Umbilical cord (tissue), 2 donors: ENCODE measurements around the gene BOD1L1. TPM values are rescaled to one million over a fixed set of nuclear protein-coding genes. Genes with fewer than 3 reads are reported as not detected.

ENCODE experiments used
- DNase-seq: peaks from one replicate; pipeline ENCODE4 v3.0.0-alpha.2; 2015; ENCODE audit warnings: low spot score
- total RNA-seq: library from RNA; depleted of rRNA; stranded (reverse); fragments of >200 nt; gene quantifications from one replicate; pipeline ENCODE4 v1.2.3, GENCODE V29; 2014; ENCODE audit warnings: low replicate concordance; ENCODE audit not compliant: insufficient read depth

The BOD1L1 gene
- total RNA-seq, 1 donor from 2014 or later: 43.1 TPM

GRCh38 chr4:13626492-13627177 lies 890 bp downstream of the BOD1L1 start:
- no peak for DNase-seq

DNA sequence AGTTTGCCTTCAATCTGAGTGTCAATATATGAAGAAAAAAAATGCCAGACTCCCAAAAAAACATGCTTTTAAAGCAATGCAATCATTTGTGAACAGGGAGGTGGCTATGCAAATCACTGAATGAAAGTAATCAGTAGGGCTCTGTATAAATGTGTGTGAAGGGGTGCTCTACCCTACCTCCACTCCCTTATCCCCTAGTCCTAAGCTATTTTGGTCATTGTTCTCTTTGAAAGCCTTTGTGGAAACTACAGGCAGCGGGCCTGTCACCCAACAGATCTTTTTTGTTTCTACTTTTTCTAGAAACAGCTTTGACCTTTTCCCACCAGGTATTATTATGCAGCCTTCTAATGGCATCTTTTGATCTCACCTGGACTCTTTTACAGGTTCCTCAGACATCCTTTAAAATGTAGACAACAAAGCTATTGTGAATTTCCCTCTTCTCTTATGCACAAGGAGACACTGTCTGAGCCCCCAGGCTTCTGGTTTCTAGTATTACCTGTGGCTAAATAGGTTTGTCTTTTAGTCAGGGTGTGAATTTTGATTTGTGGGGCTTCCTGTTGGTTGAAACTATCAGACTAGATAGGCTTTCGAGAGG lies 9.2 kb downstream of the BOD1L1 start:
- no peak for DNase-seq

DNA sequence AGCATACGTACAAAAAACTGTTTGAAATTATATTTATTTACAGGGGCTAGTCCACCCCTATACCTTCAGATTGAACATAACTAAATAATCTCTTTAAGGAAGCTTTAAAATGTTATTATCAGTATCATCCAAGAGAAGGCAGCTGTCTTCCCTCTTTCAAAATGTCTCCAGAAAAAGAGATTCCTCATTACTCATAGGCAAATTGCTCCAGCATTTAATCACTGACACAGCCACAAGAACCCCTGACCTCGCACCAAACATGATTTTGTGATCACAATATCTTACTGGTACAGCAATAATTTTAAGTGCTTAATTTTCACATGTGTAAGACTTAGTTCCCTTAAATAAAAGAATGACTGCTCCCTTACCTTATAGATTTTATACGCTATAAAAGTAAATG lies 9.7 kb downstream of the BOD1L1 start:
- no peak for DNase-seq

DNA sequence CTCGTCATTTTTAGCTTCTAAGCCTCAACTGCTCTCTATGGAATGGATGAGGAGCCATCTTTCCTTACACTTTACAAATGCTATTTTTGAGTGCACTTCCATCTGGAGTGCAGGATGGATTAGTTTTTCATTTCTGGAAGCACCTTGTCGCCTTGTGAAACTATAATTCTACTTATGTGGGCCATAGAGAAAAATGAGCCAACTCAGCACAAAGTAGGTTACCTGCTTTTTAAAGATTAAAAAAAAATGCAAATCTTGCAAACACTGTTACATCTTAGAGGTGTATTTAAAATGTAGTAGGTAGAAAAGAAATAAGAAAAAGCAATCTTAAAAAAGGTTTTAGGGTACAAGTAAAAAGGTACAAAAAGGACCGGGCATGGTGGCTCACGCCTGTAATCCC lies 10.9 kb downstream of the BOD1L1 start:
- no peak for DNase-seq

DNA sequence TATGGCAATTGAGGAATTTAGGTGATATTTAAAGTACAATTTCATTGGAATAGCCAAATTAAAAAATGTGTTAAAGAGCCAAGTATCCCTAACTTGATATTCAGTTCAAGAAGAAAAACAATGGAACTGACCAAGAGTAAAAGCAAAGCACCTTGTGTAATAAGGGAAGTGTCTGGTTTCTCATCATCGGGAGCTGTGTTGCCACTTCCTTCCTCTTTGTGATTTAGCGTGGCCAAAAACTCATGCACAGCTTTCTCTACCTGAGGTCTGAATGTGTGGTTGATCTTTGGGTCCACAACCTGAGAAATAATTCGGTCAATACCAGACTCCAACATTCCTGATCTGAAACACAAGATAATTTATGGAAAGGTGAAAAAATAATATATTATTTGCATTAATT lies 12.4 kb downstream of the BOD1L1 start:
- DNase-seq: no peak

GRCh38 chr4:13612569-13612968 lies 15.0 kb downstream of the BOD1L1 start:
- no peak for DNase-seq

GRCh38 chr4:13611283-13611842 lies 16.2 kb downstream of the BOD1L1 start:
- no peak for DNase-seq

- DNase-seq: no peak
Measured at GRCh38 chr4:13605330-13605729, 22.2 kb downstream of the BOD1L1 start.

DNA sequence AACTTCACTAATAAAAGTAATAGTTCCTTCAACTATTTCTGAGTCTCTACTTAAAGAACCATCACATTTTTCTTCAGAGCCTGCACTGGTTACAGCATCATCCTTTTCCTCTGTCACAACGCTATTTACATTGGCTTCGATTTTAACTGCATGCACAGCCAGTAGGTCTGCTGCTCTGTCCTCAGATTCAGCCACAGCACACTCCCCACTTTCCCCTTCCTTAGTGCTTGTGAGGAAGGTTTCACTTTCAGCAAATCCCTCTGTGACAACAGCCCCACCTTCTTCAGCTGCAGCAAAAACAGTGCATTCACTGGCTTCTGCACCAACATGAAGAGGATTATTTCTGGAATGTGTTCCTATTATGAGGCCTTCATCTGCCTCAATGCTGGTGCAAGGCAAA lies 25.7 kb downstream of the BOD1L1 start:
- DNase-seq: no peak

DNA sequence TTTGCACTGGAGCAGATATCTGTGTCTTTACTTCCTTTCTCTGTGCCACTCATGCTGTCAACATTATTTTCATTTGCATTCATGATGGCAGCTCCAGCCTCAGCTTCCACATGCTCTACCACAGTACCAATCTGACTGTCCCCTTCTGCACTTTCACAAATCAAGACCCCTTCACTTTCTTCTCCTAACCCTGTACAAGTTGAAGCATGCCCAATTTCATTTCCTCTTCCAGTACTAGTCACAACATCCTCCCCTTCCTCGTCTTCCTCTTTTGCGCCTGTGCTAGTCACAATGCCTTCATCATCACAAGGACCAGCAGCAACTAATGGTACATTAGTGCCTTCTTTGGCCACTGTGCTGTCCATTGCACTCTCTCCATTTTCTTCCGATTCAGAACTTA lies 26.5 kb downstream of the BOD1L1 start:
- peak; percentile 19 for DNase-seq

DNA sequence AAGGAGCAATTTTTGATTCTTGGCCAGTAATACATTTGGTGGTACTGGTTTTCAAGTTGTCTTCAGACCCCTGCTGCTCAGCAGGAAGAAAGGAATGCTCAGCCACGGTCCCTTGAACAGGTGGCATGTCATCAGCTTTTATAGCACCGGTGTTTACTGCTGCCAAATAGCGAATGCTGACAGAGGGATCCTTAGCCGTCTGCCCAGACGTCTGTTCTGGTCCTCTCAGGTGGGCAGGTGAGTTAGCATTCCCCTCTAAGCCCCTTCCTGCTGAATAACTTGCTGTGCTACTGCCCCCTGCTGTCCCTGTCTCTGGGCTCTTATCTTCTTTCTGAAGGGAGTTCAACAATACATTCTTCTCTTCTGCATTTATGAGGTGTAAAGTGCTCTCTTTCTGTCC lies 28.4 kb downstream of the BOD1L1 start:
- no peak for DNase-seq

- no peak for DNase-seq
Measured at GRCh38 chr4:13597604-13598003, 29.9 kb downstream of the BOD1L1 start.

DNA sequence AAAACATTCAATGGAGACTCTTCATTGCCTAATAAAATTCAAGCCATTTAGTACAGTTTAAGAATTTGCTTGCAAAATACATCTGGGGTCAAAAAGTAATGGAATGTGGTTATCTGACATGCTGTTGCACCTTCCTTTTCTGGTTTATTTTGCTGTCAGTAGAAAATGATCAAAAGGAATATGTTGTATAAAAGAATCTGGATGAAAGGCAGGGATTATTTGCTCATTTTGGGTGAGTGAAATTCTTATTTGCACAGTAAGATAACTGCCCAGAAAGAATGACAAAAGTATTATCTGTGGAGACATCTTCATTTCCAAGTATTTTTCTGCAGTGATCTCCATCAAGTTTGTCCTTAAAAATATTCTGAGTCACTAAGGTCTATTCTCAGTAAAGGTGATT lies 30.4 kb downstream of the BOD1L1 start:
- no peak for DNase-seq

- no peak for DNase-seq
Measured at GRCh38 chr4:13592220-13592619, 35.3 kb downstream of the BOD1L1 start.

GRCh38 chr4:13590766-13591165 lies 36.8 kb downstream of the BOD1L1 start:
- no peak for DNase-seq

DNA sequence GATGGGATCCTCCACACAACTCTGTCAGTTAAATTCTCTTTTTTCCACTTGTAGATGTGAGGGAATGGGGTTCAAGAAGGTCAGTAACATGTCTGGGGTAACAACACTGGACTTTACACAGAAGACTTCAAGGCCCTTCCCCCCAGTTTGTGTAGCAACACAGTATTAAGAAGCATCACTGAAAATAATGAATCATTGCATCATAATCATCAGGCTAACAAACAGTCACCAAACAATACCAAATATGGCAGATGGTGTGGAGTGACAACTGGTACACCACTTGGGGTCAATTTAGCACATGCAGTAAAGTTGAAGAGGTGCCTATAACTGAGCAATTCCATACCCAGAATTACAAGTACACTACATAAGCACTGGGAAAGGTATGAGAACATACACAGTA lies 38.6 kb downstream of the BOD1L1 start:
- no peak for DNase-seq

DNA sequence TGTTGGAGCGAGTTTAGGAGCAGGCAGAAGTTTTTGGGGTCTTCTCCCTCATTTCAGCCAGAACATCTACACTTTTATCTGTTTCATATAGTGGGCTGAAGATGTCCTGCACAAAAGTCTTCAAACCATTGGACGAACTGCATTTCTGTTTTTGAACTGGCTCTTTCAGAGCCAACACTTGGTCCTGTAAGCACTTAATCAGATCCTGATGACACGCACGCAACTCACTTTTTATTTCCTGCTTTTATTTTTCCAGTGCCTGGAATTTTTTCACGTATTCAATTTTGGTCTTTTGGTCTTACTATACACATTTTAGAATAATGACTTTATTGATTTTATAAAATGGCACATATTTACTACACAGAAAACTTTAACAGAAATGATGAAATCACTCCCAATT lies 43.0 kb downstream of the BOD1L1 start:
- no peak for DNase-seq

GRCh38 chr4:13580036-13580435 lies 47.5 kb downstream of the BOD1L1 start:
- no peak for DNase-seq

DNA sequence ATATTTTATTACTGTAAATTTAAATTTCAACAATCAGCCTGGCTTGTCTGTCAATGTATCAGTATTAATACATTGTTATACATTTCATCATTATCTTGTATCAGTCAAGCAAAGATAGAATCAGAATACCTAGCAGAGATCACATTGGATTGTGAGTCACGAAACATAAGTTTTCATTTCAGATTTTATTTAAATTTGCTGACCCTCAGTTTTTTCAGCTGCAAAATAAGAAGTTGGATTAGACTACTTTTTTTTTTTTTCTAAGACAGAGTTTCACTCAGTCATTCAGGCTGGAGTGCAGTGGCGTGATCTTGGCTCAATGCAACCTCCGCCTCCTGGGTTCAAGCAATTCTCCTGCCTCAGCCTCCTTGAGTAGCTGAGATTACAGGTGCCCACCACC lies 49.9 kb downstream of the BOD1L1 start:
- no peak for DNase-seq

DNA sequence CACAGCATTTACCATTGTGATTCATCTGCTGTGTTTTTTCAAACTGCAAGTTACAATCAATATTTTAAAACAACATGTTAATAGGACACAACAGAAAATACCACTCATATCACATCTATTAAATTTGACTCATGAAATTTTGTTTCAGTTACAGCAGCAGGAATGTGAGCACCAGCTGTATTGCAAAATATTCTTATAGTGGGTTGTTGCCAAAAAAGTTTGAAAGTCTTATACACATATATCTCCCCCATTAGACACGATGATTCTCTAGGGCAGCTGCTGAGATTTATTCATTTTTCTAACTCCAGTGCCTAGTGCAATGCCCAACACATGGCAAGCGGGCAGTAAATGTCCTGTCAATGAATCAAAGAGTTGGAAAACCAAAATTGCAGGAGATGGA lies 56.6 kb downstream of the BOD1L1 start:
- no peak for DNase-seq

GRCh38 chr4:13567125-13567524 lies 60.4 kb downstream of the BOD1L1 start:
- DNase-seq: no peak

GRCh38 chr4:13562876-13563275 lies 64.6 kb downstream of the BOD1L1 start:
- DNase-seq: no peak

GRCh38 chr4:13561673-13562072 lies 65.9 kb downstream of the BOD1L1 start:
- DNase-seq: no peak
